Hepatocyte (in vitro differentiated cells): ENCODE results near the gene SLC25A10.

Source experiments
- EZH2 ChIP-seq: fragments of 200-600 bp; sonication (generic); IDR thresholded peaks from 2 replicates; pipeline ENCODE4 v1.6.1; 2016; ENCODE audit warnings: antibody characterized with exemption, mild to moderate bottlenecking, borderline replicate concordance
- EZH2phosphoT487 ChIP-seq: fragments of 200-600 bp; sonication (generic); IDR thresholded peaks from one replicate; pipeline ENCODE4 v1.6.1; 2018; ENCODE audit warnings: antibody characterized with exemption, mild to moderate bottlenecking, low read depth, moderate library complexity; ENCODE audit not compliant: unreplicated experiment, severe bottlenecking
- TF ChIP-seq, protein P1 (sequence below): fragments of 200-600 bp; sonication (generic); IDR thresholded peaks from 2 replicates; pipeline ENCODE4 v1.5.1; 2016; ENCODE audit warnings: antibody characterized with exemption, mild to moderate bottlenecking; ENCODE audit not compliant: poor library complexity

DNA sequence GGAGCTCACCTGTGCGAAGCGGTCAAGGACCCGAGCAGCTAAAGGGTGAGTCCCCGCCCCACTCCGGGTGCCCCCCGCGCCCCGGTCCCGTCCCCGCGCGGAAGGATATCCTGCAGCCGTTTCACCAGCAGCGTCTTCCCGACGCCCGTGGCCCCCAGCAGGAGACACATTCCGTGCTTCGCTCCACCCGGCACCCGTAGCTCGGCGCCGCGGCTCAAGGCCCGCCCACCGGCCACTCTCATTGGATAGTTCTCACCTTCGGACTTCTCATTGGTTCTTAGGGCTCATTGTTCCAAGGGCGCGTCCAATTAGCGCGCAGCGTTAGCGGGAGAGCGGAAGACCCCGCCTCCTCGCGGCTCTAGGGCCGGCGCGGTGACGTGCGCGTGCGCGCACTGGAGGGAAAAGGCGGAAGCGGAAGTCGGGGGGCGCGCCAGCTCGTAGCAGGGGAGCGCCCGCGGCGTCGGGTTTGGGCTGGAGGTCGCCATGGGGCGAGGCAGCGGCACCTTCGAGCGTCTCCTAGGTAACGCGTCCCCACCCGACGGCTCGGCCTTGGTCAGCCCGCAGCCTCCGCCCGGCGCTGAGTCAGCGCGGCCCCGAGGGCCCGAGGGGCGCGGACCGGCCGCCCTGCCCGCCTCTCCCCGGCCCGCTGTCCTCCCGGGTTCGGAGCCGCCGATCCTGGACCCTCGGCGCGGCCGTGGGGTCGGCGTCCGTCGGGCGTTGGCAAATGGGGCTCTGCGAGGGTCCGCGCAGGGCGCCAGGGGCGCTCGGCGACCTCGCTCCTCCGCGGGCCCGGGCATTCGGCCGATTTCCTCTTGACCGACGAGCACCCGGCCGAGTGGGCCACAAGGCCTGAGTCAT lies 28.3 kb upstream of the SLC25A10 start, which contains the start of the genes ARL16 and HGS:
- TF ChIP-seq, protein P1, sequence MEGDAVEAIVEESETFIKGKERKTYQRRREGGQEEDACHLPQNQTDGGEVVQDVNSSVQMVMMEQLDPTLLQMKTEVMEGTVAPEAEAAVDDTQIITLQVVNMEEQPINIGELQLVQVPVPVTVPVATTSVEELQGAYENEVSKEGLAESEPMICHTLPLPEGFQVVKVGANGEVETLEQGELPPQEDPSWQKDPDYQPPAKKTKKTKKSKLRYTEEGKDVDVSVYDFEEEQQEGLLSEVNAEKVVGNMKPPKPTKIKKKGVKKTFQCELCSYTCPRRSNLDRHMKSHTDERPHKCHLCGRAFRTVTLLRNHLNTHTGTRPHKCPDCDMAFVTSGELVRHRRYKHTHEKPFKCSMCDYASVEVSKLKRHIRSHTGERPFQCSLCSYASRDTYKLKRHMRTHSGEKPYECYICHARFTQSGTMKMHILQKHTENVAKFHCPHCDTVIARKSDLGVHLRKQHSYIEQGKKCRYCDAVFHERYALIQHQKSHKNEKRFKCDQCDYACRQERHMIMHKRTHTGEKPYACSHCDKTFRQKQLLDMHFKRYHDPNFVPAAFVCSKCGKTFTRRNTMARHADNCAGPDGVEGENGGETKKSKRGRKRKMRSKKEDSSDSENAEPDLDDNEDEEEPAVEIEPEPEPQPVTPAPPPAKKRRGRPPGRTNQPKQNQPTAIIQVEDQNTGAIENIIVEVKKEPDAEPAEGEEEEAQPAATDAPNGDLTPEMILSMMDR, result no peak
- TF ChIP-seq EZH2 (no peak), EZH2phosphoT487 (no peak)
